Transverse colon (tissue), 4 donors: ENCODE results near the gene NCOR1.

Source experiments
- CTCF ChIP-seq, 5 experiments: fragments of 200-600 bp in 3 of 5; fragments of 450-650 bp in 2 of 5; sonication (generic) in 3 of 5; IDR thresholded peaks; 1 replicate in 2 of 5; 2 replicates in 3 of 5; pipeline ENCODE4 v1.5.1; 2016 to 2017; ENCODE audit warnings: antibody characterized with exemption in 5 of 5, inconsistent platforms in 3 of 5, mild to moderate bottlenecking in 2 of 5, moderate library complexity in 1 of 5
- EP300 ChIP-seq: sonication (generic); formaldehyde crosslinking; IDR thresholded peaks from one replicate; pipeline ENCODE4 v1.6.1; 2017; ENCODE audit warnings: antibody characterized with exemption, low read depth
- POLR2A ChIP-seq: fragments of 450-650 bp; IDR thresholded peaks from one replicate; pipeline ENCODE4 v1.6.1; 2016; ENCODE audit warnings: antibody characterized with exemption, mild to moderate bottlenecking, moderate library complexity
- POLR2AphosphoS5 ChIP-seq, 3 donors: sonication (generic); formaldehyde crosslinking; IDR thresholded peaks; one replicate each; pipeline ENCODE4 v1.6.1; 2016; ENCODE audit warnings: antibody characterized with exemption in 3 of 3

- TF ChIP-seq POLR2AphosphoS5 (IDR thresholded peaks at IDR 0.05) (no peak), POLR2A (no peak), CTCF (IDR thresholded peaks at IDR 0.05) (no peak), EP300 (no peak)
These were observed 33.8 kb downstream of the NCOR1 start for GRCh38 chr17:16181581-16181980.
